ENCODE results near the gene TOE1. TPM values are rescaled to one million over a fixed set of nuclear protein-coding genes. Genes with fewer than 3 reads are reported as not detected.
A peak's percentile ranks its signal among the peaks of the same experiment; 100 is the strongest.

The TOE1 gene
- total and polyA plus RNA-seq, 9 of the 15 experiments (the other 6 are each of a cell fraction or from before 2014, with no cell fraction given): 32.1 to 85.7 (median 38.0) TPM

- TF ChIP-seq, protein P1, sequence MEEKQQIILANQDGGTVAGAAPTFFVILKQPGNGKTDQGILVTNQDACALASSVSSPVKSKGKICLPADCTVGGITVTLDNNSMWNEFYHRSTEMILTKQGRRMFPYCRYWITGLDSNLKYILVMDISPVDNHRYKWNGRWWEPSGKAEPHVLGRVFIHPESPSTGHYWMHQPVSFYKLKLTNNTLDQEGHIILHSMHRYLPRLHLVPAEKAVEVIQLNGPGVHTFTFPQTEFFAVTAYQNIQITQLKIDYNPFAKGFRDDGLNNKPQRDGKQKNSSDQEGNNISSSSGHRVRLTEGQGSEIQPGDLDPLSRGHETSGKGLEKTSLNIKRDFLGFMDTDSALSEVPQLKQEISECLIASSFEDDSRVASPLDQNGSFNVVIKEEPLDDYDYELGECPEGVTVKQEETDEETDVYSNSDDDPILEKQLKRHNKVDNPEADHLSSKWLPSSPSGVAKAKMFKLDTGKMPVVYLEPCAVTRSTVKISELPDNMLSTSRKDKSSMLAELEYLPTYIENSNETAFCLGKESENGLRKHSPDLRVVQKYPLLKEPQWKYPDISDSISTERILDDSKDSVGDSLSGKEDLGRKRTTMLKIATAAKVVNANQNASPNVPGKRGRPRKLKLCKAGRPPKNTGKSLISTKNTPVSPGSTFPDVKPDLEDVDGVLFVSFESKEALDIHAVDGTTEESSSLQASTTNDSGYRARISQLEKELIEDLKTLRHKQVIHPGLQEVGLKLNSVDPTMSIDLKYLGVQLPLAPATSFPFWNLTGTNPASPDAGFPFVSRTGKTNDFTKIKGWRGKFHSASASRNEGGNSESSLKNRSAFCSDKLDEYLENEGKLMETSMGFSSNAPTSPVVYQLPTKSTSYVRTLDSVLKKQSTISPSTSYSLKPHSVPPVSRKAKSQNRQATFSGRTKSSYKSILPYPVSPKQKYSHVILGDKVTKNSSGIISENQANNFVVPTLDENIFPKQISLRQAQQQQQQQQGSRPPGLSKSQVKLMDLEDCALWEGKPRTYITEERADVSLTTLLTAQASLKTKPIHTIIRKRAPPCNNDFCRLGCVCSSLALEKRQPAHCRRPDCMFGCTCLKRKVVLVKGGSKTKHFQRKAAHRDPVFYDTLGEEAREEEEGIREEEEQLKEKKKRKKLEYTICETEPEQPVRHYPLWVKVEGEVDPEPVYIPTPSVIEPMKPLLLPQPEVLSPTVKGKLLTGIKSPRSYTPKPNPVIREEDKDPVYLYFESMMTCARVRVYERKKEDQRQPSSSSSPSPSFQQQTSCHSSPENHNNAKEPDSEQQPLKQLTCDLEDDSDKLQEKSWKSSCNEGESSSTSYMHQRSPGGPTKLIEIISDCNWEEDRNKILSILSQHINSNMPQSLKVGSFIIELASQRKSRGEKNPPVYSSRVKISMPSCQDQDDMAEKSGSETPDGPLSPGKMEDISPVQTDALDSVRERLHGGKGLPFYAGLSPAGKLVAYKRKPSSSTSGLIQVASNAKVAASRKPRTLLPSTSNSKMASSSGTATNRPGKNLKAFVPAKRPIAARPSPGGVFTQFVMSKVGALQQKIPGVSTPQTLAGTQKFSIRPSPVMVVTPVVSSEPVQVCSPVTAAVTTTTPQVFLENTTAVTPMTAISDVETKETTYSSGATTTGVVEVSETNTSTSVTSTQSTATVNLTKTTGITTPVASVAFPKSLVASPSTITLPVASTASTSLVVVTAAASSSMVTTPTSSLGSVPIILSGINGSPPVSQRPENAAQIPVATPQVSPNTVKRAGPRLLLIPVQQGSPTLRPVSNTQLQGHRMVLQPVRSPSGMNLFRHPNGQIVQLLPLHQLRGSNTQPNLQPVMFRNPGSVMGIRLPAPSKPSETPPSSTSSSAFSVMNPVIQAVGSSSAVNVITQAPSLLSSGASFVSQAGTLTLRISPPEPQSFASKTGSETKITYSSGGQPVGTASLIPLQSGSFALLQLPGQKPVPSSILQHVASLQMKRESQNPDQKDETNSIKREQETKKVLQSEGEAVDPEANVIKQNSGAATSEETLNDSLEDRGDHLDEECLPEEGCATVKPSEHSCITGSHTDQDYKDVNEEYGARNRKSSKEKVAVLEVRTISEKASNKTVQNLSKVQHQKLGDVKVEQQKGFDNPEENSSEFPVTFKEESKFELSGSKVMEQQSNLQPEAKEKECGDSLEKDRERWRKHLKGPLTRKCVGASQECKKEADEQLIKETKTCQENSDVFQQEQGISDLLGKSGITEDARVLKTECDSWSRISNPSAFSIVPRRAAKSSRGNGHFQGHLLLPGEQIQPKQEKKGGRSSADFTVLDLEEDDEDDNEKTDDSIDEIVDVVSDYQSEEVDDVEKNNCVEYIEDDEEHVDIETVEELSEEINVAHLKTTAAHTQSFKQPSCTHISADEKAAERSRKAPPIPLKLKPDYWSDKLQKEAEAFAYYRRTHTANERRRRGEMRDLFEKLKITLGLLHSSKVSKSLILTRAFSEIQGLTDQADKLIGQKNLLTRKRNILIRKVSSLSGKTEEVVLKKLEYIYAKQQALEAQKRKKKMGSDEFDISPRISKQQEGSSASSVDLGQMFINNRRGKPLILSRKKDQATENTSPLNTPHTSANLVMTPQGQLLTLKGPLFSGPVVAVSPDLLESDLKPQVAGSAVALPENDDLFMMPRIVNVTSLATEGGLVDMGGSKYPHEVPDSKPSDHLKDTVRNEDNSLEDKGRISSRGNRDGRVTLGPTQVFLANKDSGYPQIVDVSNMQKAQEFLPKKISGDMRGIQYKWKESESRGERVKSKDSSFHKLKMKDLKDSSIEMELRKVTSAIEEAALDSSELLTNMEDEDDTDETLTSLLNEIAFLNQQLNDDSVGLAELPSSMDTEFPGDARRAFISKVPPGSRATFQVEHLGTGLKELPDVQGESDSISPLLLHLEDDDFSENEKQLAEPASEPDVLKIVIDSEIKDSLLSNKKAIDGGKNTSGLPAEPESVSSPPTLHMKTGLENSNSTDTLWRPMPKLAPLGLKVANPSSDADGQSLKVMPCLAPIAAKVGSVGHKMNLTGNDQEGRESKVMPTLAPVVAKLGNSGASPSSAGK (IDR thresholded peaks at IDR 0.05): peak; percentile 48; the same call in 1 of the 2 replicates
- TF ChIP-seq FOXK2 (conservative IDR thresholded peaks at IDR 0.05 in 1 of 2, IDR thresholded peaks at IDR 0.05 in 1 of 2; ENCODE audit: low read depth in 2 of 2) (0 out of 4 replicates have a peak, but pooled peaks of 1 of the 2 experiments have one; percentile 22), MTA3 (IDR thresholded peaks at IDR 0.05; ENCODE audit: borderline replicate concordance) (peak; percentile 16; the same call in 1 of the 2 replicates), PKNOX1 (IDR thresholded peaks at IDR 0.05) (peak; percentile 53; the same call in 1 of the 2 replicates), CREB1 (IDR thresholded peaks at IDR 0.05) (no peak), CREB1 (CRISPR knock-in tag; IDR thresholded peaks at IDR 0.05) (peak; percentile 60; the same call in 1 of the 2 replicates), PYGO2 (tag; IDR thresholded peaks at IDR 0.05) (no peak), XRCC5 (IDR thresholded peaks at IDR 0.05; ENCODE audit: low read depth, low read length) (peak; percentile 44; the same call in 1 of the 2 replicates), TFAP4 (CRISPR knock-in tag; IDR thresholded peaks at IDR 0.05; ENCODE audit: borderline replicate concordance) (peak; percentile 37; the same call in 1 of the 2 replicates), LCOR (CRISPR knock-in tag; IDR thresholded peaks at IDR 0.05) (peak; percentile 48; the same call in 1 of the 2 replicates)
Measured at GRCh38 chr1:45340816-45341466, 971 bp downstream of the TOE1 start (continued).

Data from K562 (cell line).